GM06990 (cell line): ENCODE results near the gene MCF2L.

Experiments
- DNase-seq: peaks from one replicate; pipeline ENCODE4 v3.0.0-alpha.2; 2011; ENCODE audit not compliant: insufficient read length; ENCODE audit errors: extremely low read depth
- H3K27me3 ChIP-seq: replicated peaks from 2 replicates; pipeline ENCODE4 v1.6.0; 2011; ENCODE audit warnings: low read length; ENCODE audit not compliant: control insufficient read depth, insufficient read depth
- H3K36me3 ChIP-seq: 2 replicates; pipeline ENCODE4 v1.5.1; 2011; ENCODE audit warnings: low read length; ENCODE audit not compliant: control insufficient read depth, insufficient read depth
- H3K4me3 ChIP-seq: replicated peaks from 2 replicates; pipeline ENCODE4 v1.5.1; 2011; ENCODE audit warnings: low read depth, mild to moderate bottlenecking, control low read depth, low read length
- TF ChIP-seq, protein P1 (sequence below): IDR thresholded peaks from 2 replicates; pipeline ENCODE4 v1.5.1; 2011; ENCODE audit warnings: low read length, control low read depth, mild to moderate bottlenecking, inconsistent platforms; ENCODE audit not compliant: insufficient read depth, poor library complexity, severe bottlenecking

MCF2L gene

DNA sequence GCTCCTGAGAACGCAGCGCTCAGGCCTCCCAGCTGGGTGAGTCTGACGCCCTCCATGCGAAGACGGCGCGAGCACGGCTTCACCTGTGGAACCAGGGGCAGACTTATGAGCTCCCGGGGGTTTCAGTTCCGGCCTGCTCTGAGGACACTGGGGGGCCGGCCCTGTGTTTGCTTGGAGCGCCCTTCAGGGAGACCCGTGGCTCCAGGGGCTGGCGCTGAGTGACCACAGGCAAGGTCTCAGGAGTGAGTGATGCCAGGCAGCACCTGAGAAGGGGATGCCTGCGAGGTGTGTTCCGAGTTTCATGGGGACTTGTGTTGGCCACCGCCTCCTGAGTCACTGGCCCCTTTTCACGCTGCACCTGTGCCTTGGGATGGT is 4.5 kb downstream of the MCF2L start:
- H3K27me3 ChIP-seq, result no peaks in the 10 kb centered on the region; the same call in none of the 2 replicates
- no peak overlapping the region for H3K4me3 ChIP-seq
- no peaks in the 10 kb centered on the region for H3K36me3 ChIP-seq
- TF ChIP-seq, protein P1, sequence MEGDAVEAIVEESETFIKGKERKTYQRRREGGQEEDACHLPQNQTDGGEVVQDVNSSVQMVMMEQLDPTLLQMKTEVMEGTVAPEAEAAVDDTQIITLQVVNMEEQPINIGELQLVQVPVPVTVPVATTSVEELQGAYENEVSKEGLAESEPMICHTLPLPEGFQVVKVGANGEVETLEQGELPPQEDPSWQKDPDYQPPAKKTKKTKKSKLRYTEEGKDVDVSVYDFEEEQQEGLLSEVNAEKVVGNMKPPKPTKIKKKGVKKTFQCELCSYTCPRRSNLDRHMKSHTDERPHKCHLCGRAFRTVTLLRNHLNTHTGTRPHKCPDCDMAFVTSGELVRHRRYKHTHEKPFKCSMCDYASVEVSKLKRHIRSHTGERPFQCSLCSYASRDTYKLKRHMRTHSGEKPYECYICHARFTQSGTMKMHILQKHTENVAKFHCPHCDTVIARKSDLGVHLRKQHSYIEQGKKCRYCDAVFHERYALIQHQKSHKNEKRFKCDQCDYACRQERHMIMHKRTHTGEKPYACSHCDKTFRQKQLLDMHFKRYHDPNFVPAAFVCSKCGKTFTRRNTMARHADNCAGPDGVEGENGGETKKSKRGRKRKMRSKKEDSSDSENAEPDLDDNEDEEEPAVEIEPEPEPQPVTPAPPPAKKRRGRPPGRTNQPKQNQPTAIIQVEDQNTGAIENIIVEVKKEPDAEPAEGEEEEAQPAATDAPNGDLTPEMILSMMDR, result no peak
- DNase-seq, result no peak

DNA sequence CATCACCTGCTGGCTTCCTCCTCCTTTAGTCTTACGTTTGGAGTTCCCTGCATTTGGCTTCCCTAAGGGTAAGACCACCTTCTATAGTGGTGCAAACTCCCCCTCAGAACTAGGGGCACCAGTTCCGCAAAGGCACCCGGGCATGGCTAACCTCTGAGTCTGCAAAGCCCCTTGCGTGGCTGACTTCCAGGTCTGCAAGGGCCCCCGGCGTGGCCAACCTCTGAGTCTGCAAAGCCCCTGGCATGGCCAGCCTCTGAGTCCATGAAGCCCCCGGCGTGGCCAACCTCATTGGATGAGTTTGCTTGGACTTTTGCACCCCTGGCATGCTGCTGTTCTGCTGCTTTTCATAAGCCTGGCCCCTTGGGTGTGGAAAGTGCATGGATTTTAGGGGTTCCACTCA is 5.1 kb downstream of the MCF2L start:
- H3K4me3 ChIP-seq, result no peak overlapping the region
- TF ChIP-seq, protein P1, result no peak
- H3K27me3 ChIP-seq, result no peaks in the 10 kb centered on the region; the same call in none of the 2 replicates
- no peak for DNase-seq
- no peaks in the 10 kb centered on the region for H3K36me3 ChIP-seq

DNA sequence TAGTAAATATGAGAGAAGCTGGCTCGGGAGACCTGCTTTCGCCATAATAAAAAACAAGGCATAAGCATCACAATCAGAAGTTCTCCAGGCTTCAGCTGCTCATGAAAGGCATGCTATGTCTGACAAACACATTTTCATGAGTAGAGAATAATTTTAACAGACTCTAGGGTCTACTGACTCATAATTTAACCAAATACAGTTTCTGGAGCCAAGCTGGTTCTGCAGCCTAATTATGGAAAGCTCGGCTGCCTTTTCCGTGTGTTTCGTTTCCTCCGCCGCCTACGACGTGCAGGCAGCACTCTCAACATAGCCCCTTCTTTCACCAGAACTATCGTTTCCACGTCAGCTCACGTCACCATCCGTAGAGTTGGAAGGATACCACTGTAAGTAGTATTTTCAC is 5.7 kb downstream of the MCF2L start:
- DNase-seq, result no peak
- Histone ChIP-seq H3K36me3 (no peaks in the 10 kb centered on the region), H3K4me3 (no peak overlapping the region), H3K27me3 (no peaks in the 10 kb centered on the region; the same call in 1 of the 2 replicates)
- TF ChIP-seq, protein P1, result no peak

DNA sequence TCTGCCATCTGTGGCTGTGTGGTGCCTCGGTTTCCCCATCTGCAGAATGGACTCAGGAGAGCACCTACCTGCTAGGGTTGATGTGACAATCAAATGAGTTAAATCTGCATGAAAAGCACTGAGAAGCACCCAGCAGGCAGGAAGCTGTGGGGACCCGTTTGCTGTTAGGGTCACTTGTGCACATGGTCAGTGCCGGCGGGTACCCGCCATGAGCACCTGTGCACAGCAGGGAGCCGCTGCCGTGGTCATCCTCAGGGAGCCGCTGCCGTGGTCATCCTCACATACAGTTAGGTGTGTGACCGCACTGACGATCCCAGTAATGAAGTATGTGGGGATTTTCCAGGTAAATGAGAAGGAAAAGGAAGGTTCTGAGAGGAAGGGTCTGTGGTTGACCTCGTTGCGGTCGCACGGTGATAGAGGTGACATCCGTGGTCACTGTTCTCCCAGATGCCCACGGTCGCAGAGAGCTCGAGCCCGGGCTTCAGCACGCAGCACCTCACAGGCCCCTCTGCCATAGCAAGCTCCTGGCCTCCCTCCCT is 6.5 kb downstream of the MCF2L start:
- TF ChIP-seq, protein P1, result no peak
- no peak overlapping the region for H3K4me3 ChIP-seq
- H3K27me3 ChIP-seq, result no peaks in the 10 kb centered on the region; the same call in 1 of the 2 replicates
- DNase-seq, result no peak
- H3K36me3 ChIP-seq, result no peaks in the 10 kb centered on the region

DNA sequence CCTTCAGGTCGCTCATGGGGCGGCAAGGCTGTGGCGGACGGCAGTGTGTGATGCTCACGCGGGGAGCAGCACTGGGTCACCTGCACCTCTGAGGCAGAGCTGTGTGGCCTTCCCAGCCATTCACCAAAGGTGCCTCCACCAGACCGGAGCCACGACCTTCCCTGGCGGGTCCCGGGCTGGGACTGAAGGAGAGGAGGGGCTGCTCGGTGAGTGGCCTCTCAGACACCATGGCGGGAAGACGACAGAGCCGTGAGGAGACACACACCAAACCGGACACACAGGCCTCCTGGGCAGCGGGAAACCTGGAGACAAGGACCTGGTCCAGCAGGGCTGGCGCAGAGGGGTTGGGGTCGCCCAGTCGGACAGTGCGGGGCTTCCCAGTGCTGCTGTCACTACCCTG is 7.5 kb downstream of the MCF2L start:
- DNase-seq, result no peak
- Histone ChIP-seq H3K4me3 (no peak overlapping the region), H3K36me3 (no peaks in the 10 kb centered on the region), H3K27me3 (no peaks in the 10 kb centered on the region; the same call in 1 of the 2 replicates)
- TF ChIP-seq, protein P1, result no peak

DNA sequence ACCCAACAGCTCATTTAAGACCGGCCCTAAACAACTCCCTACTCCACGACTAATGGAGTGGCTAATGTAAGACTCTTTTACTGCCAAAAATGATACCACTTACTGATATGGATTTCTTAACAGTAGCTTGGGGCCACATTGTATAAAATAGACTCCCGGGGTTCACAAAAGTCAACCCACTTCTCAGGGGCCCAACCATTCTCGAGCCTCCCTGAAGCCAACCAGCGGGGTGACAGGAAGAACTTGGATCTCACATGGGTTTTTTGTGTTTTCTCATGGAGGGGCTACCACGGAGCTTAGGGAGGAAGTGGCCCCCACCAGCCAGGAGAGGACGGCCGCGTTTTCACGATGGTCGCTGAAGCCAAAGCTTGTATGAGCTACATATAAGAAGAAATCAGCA is 8.1 kb downstream of the MCF2L start:
- no peak for DNase-seq
- Histone ChIP-seq H3K4me3 (no peak overlapping the region), H3K36me3 (no peaks in the 10 kb centered on the region), H3K27me3 (no peaks in the 10 kb centered on the region; the same call in 1 of the 2 replicates)
- TF ChIP-seq, protein P1, result no peak
